Measurements from ENCODE around the gene C6orf58. TPM values are rescaled to one million over a fixed set of nuclear protein-coding genes. Genes with fewer than 3 reads are reported as not detected.
"Not testable (repeated sequence)": the region's sequence is repeated elsewhere in the genome, so short reads cannot be mapped to it uniquely, and the experiment has no call there.

Gene C6orf58
- total RNA-seq, 1 experiment from 2014 or later, result 0.20 TPM

DNA sequence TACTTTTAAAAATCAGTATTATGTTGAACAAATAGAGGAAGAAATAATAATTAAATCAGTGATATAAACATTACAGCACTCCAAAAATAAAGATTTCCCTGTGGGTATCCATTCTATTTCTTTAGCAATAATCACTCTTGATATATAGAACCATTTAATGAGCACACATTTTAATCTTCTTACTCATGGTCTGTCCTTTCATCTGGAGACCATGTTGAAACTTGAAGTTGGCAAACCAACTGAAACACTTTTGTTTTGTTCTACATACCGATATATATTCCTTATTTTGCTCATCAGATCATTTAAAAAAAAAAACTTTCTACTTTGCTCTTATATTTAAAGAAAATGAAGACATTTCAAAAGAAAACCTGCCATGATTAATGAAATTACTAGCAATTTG lies 13.4 kb downstream of the C6orf58 start:
- H3K79me2 ChIP-seq (ENCODE audit: insufficient read depth, low read length), result no peaks in the 10 kb centered on the region
- no peak overlapping the region for H3K9ac ChIP-seq (ENCODE audit: low read length)
- intact Hi-C loops (cut with micrococcal nuclease), result no loop called here
- POLR2A ChIA-PET, result no interaction called here
- no peaks in the 10 kb centered on the region for H3K27me3 ChIP-seq (ENCODE audit: insufficient read depth, low read length)
- BruUV-seq (replicated peaks), result no TSS peak
- no peaks in the 10 kb centered on the region for H3K36me3 ChIP-seq (ENCODE audit: control insufficient read depth in 1 of 2, insufficient read depth in 2 of 2, low read length in 2 of 2)
- no peak overlapping the region for H3K4me2 ChIP-seq (ENCODE audit: low read length)
- CTCF ChIA-PET, result no interaction called here
- no peaks in the 10 kb centered on the region for H3K9me2 ChIP-seq (ENCODE audit: insufficient read depth)
- ATAC-seq (no peak), DNase-seq (ENCODE audit: low read depth, low spot score) (no peak)
- H3K4me3 ChIP-seq (replicated peaks in 1 of 2; ENCODE audit: low read depth in 1 of 2, low read length in 2 of 2), result no peak overlapping the region
- TF ChIP-seq JUND (IDR thresholded peaks at IDR 0.05), result no peak
- no peak for TF ChIP-seq CEBPB (IDR thresholded peaks at IDR 0.05; ENCODE audit: low read depth)
- TF ChIP-seq ATF3 (IDR thresholded peaks at IDR 0.05), result no peak
- TF ChIP-seq MAX (IDR thresholded peaks at IDR 0.05), result no peak
- H3K9me3 ChIP-seq (ENCODE audit: control insufficient read depth in 1 of 2, insufficient read depth in 1 of 2, low read depth in 1 of 2, low read length in 2 of 2), result no peaks in the 10 kb centered on the region
- peaks cover 6 to 11% of the 10 kb centered on the region in 2 experiments; a peak in 3 of 4 replicates for H3K4me1 ChIP-seq (ENCODE audit: control insufficient read depth in 1 of 2, insufficient read depth in 2 of 2, low read length in 2 of 2)
- no peak overlapping the region for H2AFZ ChIP-seq (ENCODE audit: low read depth, low read length, poor library complexity, severe bottlenecking)
- H3K27ac ChIP-seq (ENCODE audit: low read depth, low read length), result no peak overlapping the region
- RAD21 ChIA-PET (ENCODE audit: low non-redundant PET in 1 of 2, low total read pairs in 2 of 2, uncharacterized antibody in 2 of 2, unreplicated experiment in 2 of 2), result no interaction called here
- H4K20me1 ChIP-seq (ENCODE audit: insufficient read depth), result no peaks in the 10 kb centered on the region

GRCh38 chr6:127592964-127593363 lies 16.0 kb downstream of the C6orf58 start:
- H3K79me2 ChIP-seq (ENCODE audit: insufficient read depth, low read length), result no peaks in the 10 kb centered on the region
- intact Hi-C loops (cut with micrococcal nuclease), result no loop called here
- H3K27ac ChIP-seq (ENCODE audit: low read depth, low read length), result no peak overlapping the region
- DNase-seq (ENCODE audit: low read depth, low spot score) (no peak), ATAC-seq (no peak)
- H3K9me2 ChIP-seq (ENCODE audit: insufficient read depth), result no peaks in the 10 kb centered on the region
- no peak overlapping the region for H3K4me3 ChIP-seq (replicated peaks in 1 of 2; ENCODE audit: low read depth in 1 of 2, low read length in 2 of 2)
- no peaks in the 10 kb centered on the region for H3K36me3 ChIP-seq (ENCODE audit: control insufficient read depth in 1 of 2, insufficient read depth in 2 of 2, low read length in 2 of 2)
- no peak overlapping the region for H3K9ac ChIP-seq (ENCODE audit: low read length)
- no TSS peak for BruUV-seq (replicated peaks)
- H2AFZ ChIP-seq (ENCODE audit: low read depth, low read length, poor library complexity, severe bottlenecking), result no peak overlapping the region
- no peaks in the 10 kb centered on the region for H3K9me3 ChIP-seq (ENCODE audit: control insufficient read depth in 1 of 2, insufficient read depth in 1 of 2, low read depth in 1 of 2, low read length in 2 of 2)
- TF ChIP-seq ATF3 (IDR thresholded peaks at IDR 0.05) (no peak), ZBTB33 (IDR thresholded peaks at IDR 0.05; ENCODE audit: extremely low read depth, insufficient replicate concordance, low read length) (no peak), SRF (IDR thresholded peaks at IDR 0.05; ENCODE audit: low read depth) (no peak), EZH2phosphoT487 (IDR thresholded peaks at IDR 0.05; ENCODE audit: borderline replicate concordance) (no peak), REST (IDR thresholded peaks at IDR 0.05; ENCODE audit: low read depth) (no peak)
- ChIA-PET RAD21 (ENCODE audit: low non-redundant PET in 1 of 2, low total read pairs in 2 of 2, uncharacterized antibody in 2 of 2, unreplicated experiment in 2 of 2) (no interaction called here), POLR2A (no interaction called here), CTCF (no interaction called here)
- no peaks in the 10 kb centered on the region for H3K4me1 ChIP-seq (ENCODE audit: control insufficient read depth in 1 of 2, insufficient read depth in 2 of 2, low read length in 2 of 2)
- H4K20me1 ChIP-seq (ENCODE audit: insufficient read depth), result no peaks in the 10 kb centered on the region
- no peak overlapping the region for H3K4me2 ChIP-seq (ENCODE audit: low read length)
- H3K27me3 ChIP-seq (ENCODE audit: insufficient read depth, low read length), result no peaks in the 10 kb centered on the region

DNA sequence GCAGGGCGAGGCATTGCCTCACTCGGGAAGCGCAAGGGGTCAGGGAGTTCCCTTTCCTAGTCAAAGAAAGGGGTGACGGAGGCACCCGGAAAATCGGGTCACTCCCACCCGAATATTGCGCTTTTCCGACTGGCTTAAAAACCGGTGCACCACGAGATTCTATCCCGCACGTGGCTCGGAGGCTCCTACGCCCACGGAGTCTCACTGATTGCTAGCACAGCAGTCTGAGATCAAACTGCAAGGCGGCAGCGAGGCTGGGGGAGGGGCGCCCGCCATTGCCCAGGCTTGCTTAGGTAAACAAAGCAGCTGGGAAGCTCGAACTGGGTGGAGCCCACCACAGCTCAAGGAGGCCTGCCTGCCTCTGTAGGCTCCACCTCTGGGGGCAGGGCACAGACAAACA lies 16.5 kb downstream of the C6orf58 start:
- CTCF ChIA-PET; RAD21 ChIA-PET (ENCODE audit: low non-redundant PET in 1 of 2, low total read pairs in 2 of 2, uncharacterized antibody in 2 of 2, unreplicated experiment in 2 of 2): not testable (repeated sequence)

More for the DNA sequence above, 16.5 kb downstream of the C6orf58 start:
- H3K79me2 ChIP-seq (ENCODE audit: insufficient read depth, low read length); H3K9me3 ChIP-seq (ENCODE audit: control insufficient read depth in 1 of 2, insufficient read depth in 1 of 2, low read depth in 1 of 2, low read length in 2 of 2); DNase-seq (ENCODE audit: low read depth, low spot score); H3K4me1 ChIP-seq (ENCODE audit: control insufficient read depth in 1 of 2, insufficient read depth in 2 of 2, low read length in 2 of 2); BruUV-seq (replicated peaks); H3K27ac ChIP-seq (ENCODE audit: low read depth, low read length); H3K4me2 ChIP-seq (ENCODE audit: low read length); H3K36me3 ChIP-seq (ENCODE audit: control insufficient read depth in 1 of 2, insufficient read depth in 2 of 2, low read length in 2 of 2); intact Hi-C loops (cut with micrococcal nuclease); H3K27me3 ChIP-seq (ENCODE audit: insufficient read depth, low read length); H3K9me2 ChIP-seq (ENCODE audit: insufficient read depth); H3K9ac ChIP-seq (ENCODE audit: low read length); POLR2A ChIA-PET; H4K20me1 ChIP-seq (ENCODE audit: insufficient read depth); H2AFZ ChIP-seq (ENCODE audit: low read depth, low read length, poor library complexity, severe bottlenecking); H3K4me3 ChIP-seq (replicated peaks in 1 of 2; ENCODE audit: low read depth in 1 of 2, low read length in 2 of 2); ATAC-seq: not testable (repeated sequence)

Measured in HCT116 (cell line).